Measurements from ENCODE around the gene DBN1. TPM values are rescaled to one million over a fixed set of nuclear protein-coding genes. Genes with fewer than 3 reads are reported as not detected.
"Not testable (repeated sequence)": the region's sequence is repeated elsewhere in the genome, so short reads cannot be mapped to it uniquely, and the experiment has no call there.

The DBN1 gene
- total RNA-seq, 1 experiment from 2014 or later: 144 TPM

GRCh38 chr5:177487975-177488374, 14.5 kb upstream of the DBN1 start:
- no peaks in the 10 kb centered on the region for H3K9me3 Mint-ChIP-seq (ENCODE audit: unreplicated experiment)
- no peak for DNase-seq
- intact Hi-C loops (cut with micrococcal nuclease; ENCODE audit: unreplicated experiment): loop anchor here (1.0 kb wide), 1 partner anchor 13 kb away; no protein-coding TSS in a partner anchor
- TF ChIP-seq CTCF (IDR thresholded peaks at IDR 0.05; ENCODE audit: insufficient read depth in 1 of 2, low read depth in 1 of 2, low read length in 1 of 2, severe bottlenecking in 1 of 2, unreplicated experiment in 1 of 2): peak; percentile 5 to 20
- H3K4me3 Mint-ChIP-seq (ENCODE audit: unreplicated experiment): no peak overlapping the region
- peaks cover 6% of the 10 kb centered on the region for H3K4me1 Mint-ChIP-seq (ENCODE audit: low read depth, unreplicated experiment)
- no TSS peak for BruUV-seq (replicated peaks)
- Histone ChIP-seq H3K36me3 (ENCODE audit: control insufficient read depth, insufficient read depth, low read length) (peaks cover 2% of the 10 kb centered on the region), H3K4me1 (0 out of 2 replicates have a peak, but pooled peaks cover 4% of the 10 kb centered on the region), H3K4me3 (ENCODE audit: low read depth, low read length) (no peak overlapping the region), H3K27me3 (replicated peaks; ENCODE audit: control insufficient read depth, insufficient read depth, low read length) (no peaks in the 10 kb centered on the region), H3K9me3 (no peaks in the 10 kb centered on the region)
- CTCF ChIA-PET: no interaction called here
- H3K36me3 Mint-ChIP-seq (ENCODE audit: insufficient read depth, unreplicated experiment): peaks cover 45% of the 10 kb centered on the region
- no peak overlapping the region for H3K27ac Mint-ChIP-seq (ENCODE audit: unreplicated experiment)
- H3K27me3 Mint-ChIP-seq (ENCODE audit: insufficient read depth, unreplicated experiment): no peaks in the 10 kb centered on the region
- POLR2A ChIA-PET: interaction anchor here (0.6 kb wide), 1 partner anchor 10 kb away, joined by 3 read pairs; the partner anchor contains the start of gene PDLIM7

- Mint-ChIP-seq H3K36me3 (ENCODE audit: insufficient read depth, unreplicated experiment) (peaks cover 41% of the 10 kb centered on the region), H3K4me1 (ENCODE audit: low read depth, unreplicated experiment) (peaks cover 6% of the 10 kb centered on the region), H3K27me3 (ENCODE audit: insufficient read depth, unreplicated experiment) (no peaks in the 10 kb centered on the region), H3K4me3 (ENCODE audit: unreplicated experiment) (no peak overlapping the region), H3K9me3 (ENCODE audit: unreplicated experiment) (no peaks in the 10 kb centered on the region), H3K27ac (ENCODE audit: unreplicated experiment) (no peak overlapping the region)
- intact Hi-C loops (cut with micrococcal nuclease; ENCODE audit: unreplicated experiment): no loop called here
- no peak overlapping the region for H3K4me3 ChIP-seq (ENCODE audit: low read depth, low read length)
- no TSS peak for BruUV-seq (replicated peaks)
- DNase-seq: no peak
- H3K4me1 ChIP-seq: 0 out of 2 replicates have a peak, but pooled peaks cover 4% of the 10 kb centered on the region
- ChIA-PET CTCF (interaction anchor here (0.6 kb wide), 2 partner anchors 9 to 81 kb away, joined by 6 to 9 read pairs; no protein-coding TSS in a partner anchor), POLR2A (no interaction called here)
- no peak for TF ChIP-seq CTCF (IDR thresholded peaks at IDR 0.05; ENCODE audit: insufficient read depth in 1 of 2, low read depth in 1 of 2, low read length in 1 of 2, severe bottlenecking in 1 of 2, unreplicated experiment in 1 of 2)
- no peaks in the 10 kb centered on the region for H3K36me3 ChIP-seq (ENCODE audit: control insufficient read depth, insufficient read depth, low read length)
- H3K27me3 ChIP-seq (replicated peaks; ENCODE audit: control insufficient read depth, insufficient read depth, low read length): no peaks in the 10 kb centered on the region
- no peaks in the 10 kb centered on the region for H3K9me3 ChIP-seq
Measured at GRCh38 chr5:177487144-177487543, 13.7 kb upstream of the DBN1 start.

DNA sequence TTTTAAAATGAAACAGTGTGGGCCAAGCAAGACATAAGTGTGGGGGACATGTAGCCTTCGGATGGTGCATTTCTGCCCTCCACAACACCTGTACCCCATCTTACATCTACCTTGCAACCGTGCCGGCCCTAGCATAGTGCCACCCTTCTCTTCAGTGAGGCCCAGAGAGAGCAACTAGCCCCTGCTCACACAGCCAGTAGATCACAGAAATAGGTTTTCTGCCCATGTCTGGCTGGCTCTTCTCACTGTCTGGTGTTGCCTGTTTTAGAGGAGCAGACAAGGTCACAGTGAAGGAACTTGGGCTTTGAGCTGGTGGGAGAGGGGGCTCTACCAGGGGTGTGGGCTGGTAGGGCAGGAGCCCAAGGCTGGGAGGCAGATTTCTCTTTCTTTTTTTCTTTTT, 12.8 kb upstream of the DBN1 start:
- ChIA-PET CTCF (no interaction called here), POLR2A (no interaction called here)
- H3K4me1 ChIP-seq: 0 out of 2 replicates have a peak, but pooled peaks cover 2% of the 10 kb centered on the region
- no peaks in the 10 kb centered on the region for H3K27me3 ChIP-seq (replicated peaks; ENCODE audit: control insufficient read depth, insufficient read depth, low read length)
- Mint-ChIP-seq H3K9me3 (ENCODE audit: unreplicated experiment) (no peaks in the 10 kb centered on the region), H3K4me3 (ENCODE audit: unreplicated experiment) (no peak overlapping the region), H3K36me3 (ENCODE audit: insufficient read depth, unreplicated experiment) (peaks cover 36% of the 10 kb centered on the region), H3K27ac (ENCODE audit: unreplicated experiment) (no peak overlapping the region), H3K27me3 (ENCODE audit: insufficient read depth, unreplicated experiment) (no peaks in the 10 kb centered on the region), H3K4me1 (ENCODE audit: low read depth, unreplicated experiment) (peaks cover 6% of the 10 kb centered on the region)
- intact Hi-C loops (cut with micrococcal nuclease; ENCODE audit: unreplicated experiment): no loop called here
- BruUV-seq (replicated peaks): no TSS peak
- no peak for TF ChIP-seq CTCF (IDR thresholded peaks at IDR 0.05; ENCODE audit: insufficient read depth in 1 of 2, low read depth in 1 of 2, low read length in 1 of 2, severe bottlenecking in 1 of 2, unreplicated experiment in 1 of 2)
- no peaks in the 10 kb centered on the region for H3K36me3 ChIP-seq (ENCODE audit: control insufficient read depth, insufficient read depth, low read length)
- H3K4me3 ChIP-seq (ENCODE audit: low read depth, low read length): no peak overlapping the region
- H3K9me3 ChIP-seq: no peaks in the 10 kb centered on the region
- DNase-seq: no peak

DNA sequence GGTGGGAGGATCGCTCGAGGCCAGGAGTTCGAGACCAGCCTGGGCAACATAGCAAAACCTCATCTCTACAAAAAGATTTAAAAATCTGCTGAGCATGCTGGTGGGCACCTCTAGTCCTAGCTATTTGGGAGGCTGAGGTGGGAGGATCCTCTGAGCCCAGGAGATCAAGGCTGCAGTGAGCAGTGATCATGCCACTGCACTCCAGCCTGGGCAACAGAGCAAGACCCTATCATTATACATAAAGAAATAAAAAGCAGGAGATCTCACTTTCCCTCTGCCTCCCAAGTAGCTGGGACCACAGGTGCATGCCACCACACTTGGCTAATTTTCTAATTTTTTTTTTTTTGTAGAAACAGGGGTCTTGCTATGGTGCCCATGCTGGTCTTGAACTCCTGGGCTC, 12.3 kb upstream of the DBN1 start:
- H3K4me3 ChIP-seq (ENCODE audit: low read depth, low read length); H3K4me1 ChIP-seq; H3K9me3 Mint-ChIP-seq (ENCODE audit: unreplicated experiment); H3K4me1 Mint-ChIP-seq (ENCODE audit: low read depth, unreplicated experiment); BruUV-seq (replicated peaks); H3K4me3 Mint-ChIP-seq (ENCODE audit: unreplicated experiment); DNase-seq; H3K9me3 ChIP-seq; H3K27me3 ChIP-seq (replicated peaks; ENCODE audit: control insufficient read depth, insufficient read depth, low read length); H3K27ac Mint-ChIP-seq (ENCODE audit: unreplicated experiment); H3K27me3 Mint-ChIP-seq (ENCODE audit: insufficient read depth, unreplicated experiment); intact Hi-C loops (cut with micrococcal nuclease; ENCODE audit: unreplicated experiment); POLR2A ChIA-PET; H3K36me3 ChIP-seq (ENCODE audit: control insufficient read depth, insufficient read depth, low read length): not testable (repeated sequence)
- CTCF ChIA-PET: interaction anchor here (1.0 kb wide), 1 partner anchor 28 kb away, joined by 4 read pairs; no protein-coding TSS in a partner anchor
- H3K36me3 Mint-ChIP-seq (ENCODE audit: insufficient read depth, unreplicated experiment): peaks cover 31% of the 10 kb centered on the region

All from Caco-2 (cell line).